Esophagus muscularis mucosa (tissue), 3 donors: ENCODE data around the gene PCNX3.

ENCODE experiments used
- CTCF ChIP-seq, 3 experiments: fragments of 200-600 bp in 2 of 3; fragments of 450-650 bp in 1 of 3; sonication (generic) in 2 of 3; IDR thresholded peaks; one replicate each; pipeline ENCODE4 v1.5.1; 2017 to 2019; ENCODE audit warnings: antibody characterized with exemption in 3 of 3, mild to moderate bottlenecking in 2 of 3, moderate library complexity in 1 of 3
- POLR2A ChIP-seq: fragments of 450-650 bp; IDR thresholded peaks from one replicate; pipeline ENCODE4 v1.6.1; 2017; ENCODE audit warnings: antibody characterized with exemption, moderate library complexity, mild to moderate bottlenecking, low read depth

DNA sequence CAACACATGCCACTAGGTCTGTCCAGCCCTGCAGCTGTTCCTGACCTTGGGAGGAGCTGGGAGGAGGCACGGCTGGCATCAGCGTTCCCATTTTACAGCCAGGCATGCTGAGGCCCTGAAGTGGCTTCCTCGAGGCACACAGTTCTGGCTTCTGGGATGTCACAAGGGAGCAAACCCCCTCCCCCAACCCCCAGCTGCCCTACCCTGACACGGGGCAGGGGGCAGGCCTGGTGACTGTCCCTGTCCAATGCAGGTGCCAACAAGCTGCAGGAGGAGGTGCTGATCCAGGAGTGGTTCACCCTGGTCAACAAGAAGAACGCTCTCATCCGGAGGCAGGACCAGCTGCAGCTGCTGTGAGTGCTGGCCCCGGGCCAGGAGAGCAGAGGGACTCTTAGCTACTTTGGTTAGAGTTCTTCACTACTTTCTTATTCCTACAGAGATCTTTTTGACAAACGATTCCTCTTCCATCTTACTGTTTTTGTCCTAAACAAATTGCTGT, 25.3 kb upstream of the PCNX3 start:
- TF ChIP-seq POLR2A (no peak), CTCF (IDR thresholded peaks at IDR 0.05) (no peak)
